CD4-positive, alpha-beta memory T cell (primary cell): ENCODE results near the gene CLHC1. TPM values are rescaled to one million over a fixed set of nuclear protein-coding genes. Genes with fewer than 3 reads are reported as not detected.
A peak's percentile ranks its signal among the peaks of the same experiment; 100 is the strongest.
"Not testable (repeated sequence)": the region's sequence is repeated elsewhere in the genome, so short reads cannot be mapped to it uniquely, and the experiment has no call there.

Experiments used
- CTCF ChIA-PET: fragments of 350-600 bp; sonication (Branson Sonifier 250); formaldehyde crosslinking; loops from one replicate; lab custom pipeline; 2021; ENCODE audit warnings: inconsistent platforms; ENCODE audit not compliant: partially characterized antibody; lab: Charles Lee
- POLR2A ChIA-PET: fragments of 350-600 bp; sonication (Branson Sonifier 250); formaldehyde crosslinking; loops from one replicate; lab custom pipeline; 2021; ENCODE audit not compliant: partially characterized antibody; lab: Charles Lee
- DNase-seq, 5 donors: peaks; one replicate each; pipeline versions ENCODE4 v3.0.0 to v3.0.0-alpha.2; 2020 to 2022; ENCODE audit warnings: mixed read lengths in 1 of 5
- H3K27ac ChIP-seq: one replicate; pipeline ENCODE4 v1.7.0; 2013; ENCODE audit warnings: low read depth, low read length
- H3K27me3 ChIP-seq: 2 replicates; pipeline ENCODE4 v1.7.0; 2013; ENCODE audit warnings: mild to moderate bottlenecking, low read length, moderate library complexity; ENCODE audit not compliant: insufficient read depth
- H3K36me3 ChIP-seq: 2 replicates; pipeline ENCODE4 v1.7.0; 2013; ENCODE audit warnings: mild to moderate bottlenecking, low read length, moderate library complexity; ENCODE audit not compliant: insufficient read depth
- H3K4me1 ChIP-seq: 2 replicates; pipeline ENCODE4 v1.7.0; 2013; ENCODE audit warnings: mild to moderate bottlenecking, low read length, moderate library complexity; ENCODE audit not compliant: insufficient read depth
- H3K4me3 ChIP-seq, 2 donors: one replicate each; pipeline ENCODE4 v1.7.0; 2013; ENCODE audit warnings: low read length in 2 of 2, mild to moderate bottlenecking in 1 of 2
- H3K9me3 ChIP-seq, 2 donors: one replicate each; pipeline ENCODE4 v1.7.0; 2013; ENCODE audit warnings: low read length in 2 of 2, control low read depth in 1 of 2; ENCODE audit not compliant: control insufficient read depth in 1 of 2
- H3K27ac Mint-ChIP-seq, 7 donors: one replicate each; pipeline ENCODE4 v1.8.0; 2020 to 2021; ENCODE audit warnings: mixed read lengths in 7 of 7, mild to moderate bottlenecking in 6 of 7, inconsistent platforms in 3 of 7, moderate library complexity in 3 of 7
- H3K27me3 Mint-ChIP-seq, 2 donors: one replicate each; pipeline ENCODE4 v1.8.0; 2020 to 2021; ENCODE audit warnings: mixed read lengths in 2 of 2
- H3K36me3 Mint-ChIP-seq, 2 donors: one replicate each; pipeline ENCODE4 v1.8.0; 2020 to 2021; ENCODE audit warnings: mixed read lengths in 2 of 2, inconsistent platforms in 1 of 2, mild to moderate bottlenecking in 1 of 2
- H3K4me1 Mint-ChIP-seq, 4 donors: one replicate each; pipeline ENCODE4 v1.8.0; 2020 to 2021; ENCODE audit warnings: mixed read lengths in 4 of 4, mild to moderate bottlenecking in 1 of 4
- H3K4me3 Mint-ChIP-seq, 8 donors: one replicate each; pipeline ENCODE4 v1.8.0; 2020 to 2021; ENCODE audit warnings: mixed read lengths in 8 of 8, mild to moderate bottlenecking in 7 of 8, moderate library complexity in 6 of 8, inconsistent platforms in 3 of 8
- H3K9me3 Mint-ChIP-seq, 8 donors: one replicate each; pipeline ENCODE4 v1.8.0; 2020 to 2021; ENCODE audit warnings: mixed read lengths in 8 of 8, mild to moderate bottlenecking in 5 of 8, inconsistent platforms in 3 of 8, moderate library complexity in 1 of 8
- intact Hi-C: fragments of 100-400 bp; cut with micrococcal nuclease; formaldehyde crosslinking; loops from one replicate; pipeline ENCODE4 v1.15.1; 2023
- polyA plus RNA-seq, 2 donors: library from polyadenylated mRNA; unstranded; fragments of 300-500 nt; fragmentation: Illumina TruSeq; gene quantifications; one replicate each; pipeline ENCODE4 v1.2.3, GENCODE V29; 2021
- total RNA-seq, 2 experiments: library from RNA; stranded (reverse); gene quantifications; one replicate each; pipeline ENCODE4 v1.2.3, GENCODE V29; 2021

CLHC1 gene
- total and polyA plus RNA-seq, 4 experiments from 2014 or later = 1.0 to 14.2 (median 7.5) TPM

DNA sequence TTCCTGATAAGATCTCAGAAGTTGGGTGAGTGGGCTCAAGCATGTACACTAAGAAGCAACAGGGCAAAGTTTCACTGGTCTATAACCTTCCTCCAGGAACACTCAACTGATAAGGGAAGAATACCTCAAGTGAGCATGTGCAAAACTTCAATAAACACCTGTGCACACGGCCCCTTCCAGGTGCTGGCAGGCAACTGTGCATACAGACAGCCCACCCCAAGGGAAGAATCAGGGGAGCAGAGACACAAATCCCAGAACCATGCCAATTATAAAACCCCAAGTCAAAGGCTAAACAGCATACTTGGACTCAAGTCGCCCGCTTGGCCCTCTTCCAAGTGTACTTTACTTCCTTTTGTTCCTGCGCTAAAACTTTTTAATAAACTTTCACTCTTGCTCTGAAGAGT is 96.0 kb downstream of the CLHC1 start:
- no peaks in the 10 kb centered on the region for H3K9me3 Mint-ChIP-seq
- H3K27me3 Mint-ChIP-seq = no peaks in the 10 kb centered on the region
- H3K4me3 Mint-ChIP-seq = peak overlapping the region in 1 of 8 donors; percentile 41
- H3K27ac ChIP-seq = no peak overlapping the region
- peaks cover 18 to 39% (median 27%) of the 10 kb centered on the region in 4 donors for H3K4me1 Mint-ChIP-seq
- intact Hi-C loops = no loop called here
- H3K27ac Mint-ChIP-seq = peak overlapping the region in 2 of 7 donors; percentile 74 to 89
- peaks cover 29% of the 10 kb centered on the region for H3K4me1 ChIP-seq
- DNase-seq = no peak
- H3K36me3 Mint-ChIP-seq = no peaks in the 10 kb centered on the region
- H3K4me3 ChIP-seq = no peak overlapping the region
- CTCF ChIA-PET = interaction anchor here (0.9 kb wide), 1 partner anchor 85 kb away, joined by 3 read pairs; the partner anchor contains the start of gene RTN4
- POLR2A ChIA-PET = interaction anchor here (3.8 kb wide), 1 partner anchor 86 kb away, joined by 10 read pairs; the partner anchor contains the start of gene RTN4
- H3K9me3 ChIP-seq = no peaks in the 10 kb centered on the region
- H3K27me3 ChIP-seq = no peaks in the 10 kb centered on the region
- no peaks in the 10 kb centered on the region for H3K36me3 ChIP-seq

DNA sequence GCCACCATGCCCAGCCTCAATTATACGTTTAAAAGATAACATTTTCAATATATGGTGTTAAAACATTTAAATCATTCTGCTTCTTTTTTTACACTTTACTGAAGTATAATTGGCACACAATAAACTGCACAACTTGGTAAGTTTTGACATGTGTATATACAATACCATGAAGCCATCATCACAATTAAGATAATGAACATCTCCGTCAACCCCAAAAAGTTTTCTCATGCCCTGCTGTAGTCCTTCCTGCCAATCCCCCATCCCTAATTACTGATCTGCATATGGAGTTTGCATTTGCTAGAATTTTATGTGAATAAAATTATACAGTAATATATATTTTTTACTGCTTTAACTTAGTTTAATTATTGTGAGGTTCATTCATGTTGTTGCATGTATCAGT is 96.6 kb downstream of the CLHC1 start:
- no peak for DNase-seq
- peaks cover 18 to 39% (median 26%) of the 10 kb centered on the region in 4 donors for H3K4me1 Mint-ChIP-seq
- peaks cover 29% of the 10 kb centered on the region for H3K4me1 ChIP-seq
- H3K4me3 Mint-ChIP-seq = no peak overlapping the region
- ChIA-PET CTCF (interaction anchor here (0.9 kb wide), 1 partner anchor 85 kb away, joined by 3 read pairs; the partner anchor contains the start of gene RTN4), POLR2A (interaction anchor here (3.8 kb wide), 1 partner anchor 85 kb away, joined by 10 read pairs; the partner anchor contains the start of gene RTN4)
- no peak overlapping the region for H3K4me3 ChIP-seq
- no peaks in the 10 kb centered on the region for H3K27me3 Mint-ChIP-seq
- H3K27ac ChIP-seq = no peak overlapping the region
- H3K27ac Mint-ChIP-seq = peak overlapping the region in 5 of 7 donors; percentile 0 to 94 (median 29)
- no peaks in the 10 kb centered on the region for H3K27me3 ChIP-seq
- no peaks in the 10 kb centered on the region for H3K36me3 Mint-ChIP-seq
- H3K9me3 ChIP-seq = no peaks in the 10 kb centered on the region
- no peaks in the 10 kb centered on the region for H3K36me3 ChIP-seq
- H3K9me3 Mint-ChIP-seq = no peaks in the 10 kb centered on the region
- intact Hi-C loops = no loop called here

DNA sequence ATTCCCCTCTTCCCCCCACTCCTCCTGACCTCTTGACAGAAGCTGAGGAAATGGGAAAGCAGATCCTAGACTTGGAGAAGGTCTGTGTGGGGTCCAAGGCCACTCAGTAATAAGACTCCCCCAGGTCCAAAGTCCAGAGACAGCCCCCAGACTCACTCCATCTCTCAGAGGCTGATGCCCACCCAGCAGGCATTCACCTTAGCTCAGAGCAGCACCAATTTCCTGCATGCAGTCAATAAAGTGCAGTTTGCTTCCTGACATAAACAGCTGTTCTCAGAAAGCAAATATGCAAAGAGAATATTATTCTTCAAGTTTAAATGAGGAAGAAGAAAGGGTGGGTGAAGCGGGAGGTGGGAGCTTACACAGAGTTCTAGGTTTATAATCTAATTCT is 97.8 kb downstream of the CLHC1 start:
- Histone ChIP-seq H3K36me3 (no peaks in the 10 kb centered on the region), H3K4me1 (peaks cover 29% of the 10 kb centered on the region), H3K27ac (peak overlapping the region; percentile 85), H3K27me3 (no peaks in the 10 kb centered on the region), H3K9me3 (no peaks in the 10 kb centered on the region), H3K4me3 (peak overlapping the region; percentile 39 to 58)
- intact Hi-C loops = loop anchor here (1.0 kb wide), 1 partner anchor 84 kb away; the partner anchor contains the start of gene RTN4
- Mint-ChIP-seq H3K4me3 (peak overlapping the region; percentile 86 to 93 (median 88)), H3K27ac (peak overlapping the region; percentile 94 to 99 (median 98)), H3K9me3 (no peaks in the 10 kb centered on the region), H3K27me3 (no peaks in the 10 kb centered on the region), H3K4me1 (peaks cover 18 to 39% (median 26%) of the 10 kb centered on the region in 4 donors), H3K36me3 (no peaks in the 10 kb centered on the region)
- CTCF ChIA-PET = interaction anchor here (0.7 to 2.8 kb wide), 8 partner anchors 32 to 235 kb away, joined by 3 to 13 read pairs (median 4); partner anchors contain the start of genes RPS27A and RTN4
- peak in 1 of 5 donors; percentile 5 for DNase-seq
- POLR2A ChIA-PET = interaction anchor here (0.7 to 3.5 kb wide), 5 partner anchors 85 to 560 kb away, joined by 3 to 42 read pairs (median 3); partner anchors contain the start of genes CFAP36, CLHC1, PPP4R3B and RPS27A

DNA sequence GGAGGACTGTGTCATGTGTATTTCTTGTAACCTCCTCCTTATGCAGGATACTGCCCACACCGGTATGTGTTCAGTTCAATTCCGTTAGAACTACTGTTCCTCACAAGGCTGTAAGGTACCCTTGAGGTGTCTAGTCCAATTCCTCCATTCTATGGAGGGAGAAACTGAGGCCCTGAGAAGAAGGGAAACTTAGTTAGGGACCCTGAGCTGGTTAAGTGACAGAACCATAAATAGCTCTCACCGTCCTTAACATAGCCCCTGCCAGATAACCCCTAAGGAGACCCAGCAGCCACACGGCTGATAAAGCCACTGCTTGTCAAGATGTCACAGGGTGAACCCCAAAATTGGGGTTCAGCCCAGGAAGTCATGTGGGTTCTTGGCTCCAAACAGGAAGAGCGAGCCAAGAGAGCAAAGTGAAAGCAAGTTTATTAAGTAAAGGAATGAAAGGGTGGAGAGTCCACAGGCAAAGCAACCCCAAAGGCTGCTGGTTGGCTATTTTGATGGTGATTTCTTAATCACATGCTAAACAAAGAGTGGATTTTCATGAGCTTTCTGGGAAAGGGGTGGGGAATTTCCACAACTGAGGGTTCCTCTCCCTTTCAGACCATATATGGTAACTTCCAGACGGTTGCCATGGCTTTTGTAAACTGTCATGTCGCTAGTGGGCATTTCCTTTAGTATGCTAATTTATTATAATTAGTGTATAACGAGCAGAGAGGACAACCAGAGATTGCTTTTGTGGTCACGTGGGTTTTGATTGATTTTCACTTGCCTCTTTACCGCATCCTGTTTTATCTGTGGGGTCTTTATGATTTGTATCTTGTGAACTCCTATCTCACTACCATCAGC is 98.4 kb downstream of the CLHC1 start:
- DNase-seq = peak; percentile 68 to 89 (median 76)
- H3K36me3 Mint-ChIP-seq = no peaks in the 10 kb centered on the region
- Histone ChIP-seq H3K27ac (peak overlapping the region; percentile 85), H3K27me3 (no peaks in the 10 kb centered on the region), H3K4me1 (peaks cover 29% of the 10 kb centered on the region), H3K36me3 (no peaks in the 10 kb centered on the region), H3K4me3 (peak overlapping the region; percentile 39 to 58), H3K9me3 (no peaks in the 10 kb centered on the region)
- peak overlapping the region; percentile 86 to 93 (median 88) for H3K4me3 Mint-ChIP-seq
- intact Hi-C loops = loop anchor here (1.0 to 2.0 kb wide), 2 partner anchors 83 to 99 kb away; partner anchors contain the start of genes CLHC1, RPS27A and RTN4
- ChIA-PET POLR2A (interaction anchor here (0.7 to 3.5 kb wide), 6 partner anchors 35 to 559 kb away, joined by 3 to 42 read pairs (median 4); partner anchors contain the start of genes CFAP36, CLHC1, PPP4R3B and RPS27A), CTCF (interaction anchor here (0.7 to 2.8 kb wide), 7 partner anchors 33 to 187 kb away, joined by 3 to 13 read pairs (median 5); partner anchors contain the start of genes RPS27A and RTN4)
- H3K9me3 Mint-ChIP-seq = no peaks in the 10 kb centered on the region
- peak overlapping the region; percentile 94 to 99 (median 98) for H3K27ac Mint-ChIP-seq
- peaks cover 18 to 39% (median 26%) of the 10 kb centered on the region in 4 donors for H3K4me1 Mint-ChIP-seq
- H3K27me3 Mint-ChIP-seq = no peaks in the 10 kb centered on the region

DNA sequence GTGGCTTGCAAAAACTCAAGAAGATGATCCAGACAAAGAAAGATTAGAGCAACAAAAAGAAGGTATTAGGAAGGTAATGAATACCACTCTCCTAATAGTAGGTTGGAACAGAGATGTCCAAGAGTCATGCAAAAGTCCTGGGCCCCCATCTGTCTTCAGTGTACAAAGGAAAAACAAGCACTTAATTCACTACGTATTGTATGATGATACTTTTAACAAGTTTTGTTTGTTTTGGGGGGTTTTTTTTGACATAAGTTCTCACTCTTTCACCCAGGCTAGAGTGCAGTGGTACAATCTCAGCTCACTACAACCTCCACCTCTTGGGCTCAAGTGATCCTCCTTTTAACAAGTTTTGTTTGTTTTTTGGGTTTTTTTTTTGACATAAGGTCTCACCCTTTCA is 101.2 kb downstream of the CLHC1 start:
- Mint-ChIP-seq H3K4me1 (peaks cover 19 to 26% (median 22%) of the 10 kb centered on the region in 4 donors), H3K9me3 (no peaks in the 10 kb centered on the region), H3K27ac (peak overlapping the region in 2 of 7 donors; percentile 39 to 83), H3K4me3 (peak overlapping the region in 1 of 8 donors; percentile 56), H3K27me3 (no peaks in the 10 kb centered on the region), H3K36me3 (no peaks in the 10 kb centered on the region)
- Histone ChIP-seq H3K9me3 (no peaks in the 10 kb centered on the region), H3K27me3 (no peaks in the 10 kb centered on the region), H3K4me3 (no peak overlapping the region), H3K27ac (no peak overlapping the region), H3K4me1 (peaks cover 29% of the 10 kb centered on the region), H3K36me3 (no peaks in the 10 kb centered on the region)
- intact Hi-C loops = no loop called here
- POLR2A ChIA-PET = interaction anchor here (1.2 kb wide), 1 partner anchor 11 kb away, joined by 3 read pairs; no protein-coding TSS in a partner anchor
- no peak for DNase-seq
- CTCF ChIA-PET = no interaction called here

DNA sequence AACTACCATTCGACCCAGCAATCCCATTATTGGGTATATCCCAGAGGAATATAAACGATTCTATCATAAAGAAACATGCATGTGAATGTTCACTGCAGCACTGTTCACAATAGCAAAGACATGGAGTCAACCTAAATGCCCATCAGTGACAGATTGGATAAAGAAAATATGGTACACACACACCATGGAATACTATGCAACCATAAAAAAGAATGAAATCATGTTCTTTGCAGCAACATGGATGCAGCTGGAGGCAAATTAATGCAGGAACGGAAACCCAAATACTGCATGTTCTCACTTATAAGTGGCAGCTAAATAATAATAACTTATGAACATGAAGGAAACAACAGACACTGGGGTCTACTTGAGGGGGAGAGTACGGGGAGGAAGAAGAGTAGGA is 105.5 kb downstream of the CLHC1 start:
- CTCF ChIA-PET = not testable (repeated sequence)

More for the DNA sequence above, 105.5 kb downstream of the CLHC1 start:
- H3K4me3 ChIP-seq, intact Hi-C loops, POLR2A ChIA-PET, H3K9me3 ChIP-seq, H3K9me3 Mint-ChIP-seq, H3K36me3 Mint-ChIP-seq, H3K27ac Mint-ChIP-seq, H3K27me3 Mint-ChIP-seq, H3K27me3 ChIP-seq, H3K27ac ChIP-seq, DNase-seq, H3K4me1 ChIP-seq, H3K4me3 Mint-ChIP-seq, H3K36me3 ChIP-seq, H3K4me1 Mint-ChIP-seq: not testable (repeated sequence)
